D721Med (cell line): Measurements from ENCODE around the gene CASS4.

Experiments
- DNase-seq: peaks from one replicate; pipeline ENCODE4 v3.0.0; 2011; ENCODE audit warnings: low spot score; ENCODE audit not compliant: insufficient read length
- FAIRE-seq: peaks from 2 replicates; lab custom pipeline; 2011; peaks lifted over from hg19 to GRCh38; lab: Jason Lieb, UNC
- CTCF ChIP-seq: IDR thresholded peaks from 2 replicates; pipeline ENCODE4 v1.5.1; 2012; ENCODE audit warnings: mild to moderate bottlenecking, control low read depth; ENCODE audit not compliant: insufficient read depth; ENCODE audit errors: missing control alignments

The CASS4 gene

GRCh38 chr20:56428410-56428809 lies 16.4 kb downstream of the CASS4 start:
- TF ChIP-seq CTCF: no peak
- DNase-seq: no peak
- FAIRE-seq: no peak

- FAIRE-seq (no peak), DNase-seq (no peak)
- no peak for TF ChIP-seq CTCF
Observed at GRCh38 chr20:56428881-56429280, 16.8 kb downstream of the CASS4 start.

- no peak for TF ChIP-seq CTCF
- FAIRE-seq (no peak), DNase-seq (no peak)
Observed at GRCh38 chr20:56429502-56429901, 17.4 kb downstream of the CASS4 start.

- FAIRE-seq: no peak
- DNase-seq: no peak
- TF ChIP-seq CTCF: no peak
Observed at GRCh38 chr20:56429941-56430340, 17.9 kb downstream of the CASS4 start.

- no peak for TF ChIP-seq CTCF
- DNase-seq: no peak
- no peak for FAIRE-seq
Observed at GRCh38 chr20:56430461-56430860, 18.4 kb downstream of the CASS4 start.

GRCh38 chr20:56430957-56431356 lies 18.9 kb downstream of the CASS4 start:
- no peak for DNase-seq
- no peak for FAIRE-seq
- no peak for TF ChIP-seq CTCF

- FAIRE-seq: no peak
- no peak for TF ChIP-seq CTCF
- no peak for DNase-seq
Observed at GRCh38 chr20:56431471-56431870, 19.4 kb downstream of the CASS4 start.
